A549 (cell line): Measurements from ENCODE around the gene BCAS2.

Experiments used
- SREBF2 ChIP-seq: fragments of 450-650 bp; IDR thresholded peaks from 2 replicates; pipeline ENCODE4 v1.6.1; 2014; ENCODE audit warnings: mild to moderate bottlenecking, moderate library complexity
- TF ChIP-seq, protein P1 (sequence below): fragments of >200 bp; sonication (Bioruptor Twin); formaldehyde crosslinking; IDR thresholded peaks from 3 replicates; pipeline ENCODE4 v1.5.1; 2016

DNA sequence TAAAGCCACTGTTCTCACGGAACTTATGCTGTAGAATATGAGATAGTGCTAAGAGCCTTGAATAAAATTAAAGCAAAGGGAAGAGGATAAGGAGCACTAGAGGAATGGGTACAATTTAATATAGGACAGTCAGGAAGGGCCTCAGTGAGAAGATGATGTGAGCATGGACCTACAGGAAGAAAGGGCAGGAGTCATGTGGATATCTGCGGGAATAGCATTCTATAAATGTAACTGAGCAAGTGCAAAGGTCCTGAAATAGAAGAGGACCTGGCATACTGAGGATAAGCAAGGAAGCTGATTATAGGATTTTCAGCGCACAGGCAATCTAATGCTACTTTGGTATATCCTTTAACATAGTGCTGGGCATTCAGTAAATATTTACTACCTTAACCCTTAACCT, 12.6 kb upstream of the BCAS2 start:
- TF ChIP-seq, protein P1, sequence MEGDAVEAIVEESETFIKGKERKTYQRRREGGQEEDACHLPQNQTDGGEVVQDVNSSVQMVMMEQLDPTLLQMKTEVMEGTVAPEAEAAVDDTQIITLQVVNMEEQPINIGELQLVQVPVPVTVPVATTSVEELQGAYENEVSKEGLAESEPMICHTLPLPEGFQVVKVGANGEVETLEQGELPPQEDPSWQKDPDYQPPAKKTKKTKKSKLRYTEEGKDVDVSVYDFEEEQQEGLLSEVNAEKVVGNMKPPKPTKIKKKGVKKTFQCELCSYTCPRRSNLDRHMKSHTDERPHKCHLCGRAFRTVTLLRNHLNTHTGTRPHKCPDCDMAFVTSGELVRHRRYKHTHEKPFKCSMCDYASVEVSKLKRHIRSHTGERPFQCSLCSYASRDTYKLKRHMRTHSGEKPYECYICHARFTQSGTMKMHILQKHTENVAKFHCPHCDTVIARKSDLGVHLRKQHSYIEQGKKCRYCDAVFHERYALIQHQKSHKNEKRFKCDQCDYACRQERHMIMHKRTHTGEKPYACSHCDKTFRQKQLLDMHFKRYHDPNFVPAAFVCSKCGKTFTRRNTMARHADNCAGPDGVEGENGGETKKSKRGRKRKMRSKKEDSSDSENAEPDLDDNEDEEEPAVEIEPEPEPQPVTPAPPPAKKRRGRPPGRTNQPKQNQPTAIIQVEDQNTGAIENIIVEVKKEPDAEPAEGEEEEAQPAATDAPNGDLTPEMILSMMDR: no peak
- no peak for TF ChIP-seq SREBF2
